K562 (cell line): ENCODE results near the gene NPIPB2. TPM values are rescaled to one million over a fixed set of nuclear protein-coding genes. Genes with fewer than 3 reads are reported as not detected.

Experiments used
- ATAC-seq: fragments of 200-7000 bp; cut with Tn5 transposase; 3 replicates; pipeline ENCODE4 v1.9.1; 2020; ENCODE audit warnings: moderate library complexity
- BruUV-seq: library from RNA; stranded (reverse); fragments of 400-500 nt; replicated peaks from 2 replicates; lab custom pipeline; 2021; lab: Mats Ljungman, UMichigan
- CTCF ChIA-PET: fragments of 300-600 bp; formaldehyde crosslinking; extraction: SDS; loops from one replicate; lab custom pipeline; 2021; ENCODE audit warnings: low intra/inter-chr PET ratio; lab: Yijun Ruan, JAX
- POLR2A ChIA-PET: fragments of 300-600, 350-650 bp; sonication (Branson Sonifier 250); formaldehyde crosslinking; extraction: SDS; loops from one replicate; lab custom pipeline; 2021; ENCODE audit warnings: antibody characterized with exemption, inconsistent platforms; lab: Yijun Ruan, JAX
- DNase-seq, 4 experiments: peaks; one replicate each; pipeline versions ENCODE4 v3.0.0 to v3.0.0-alpha.2; 2011 to 2018; ENCODE audit warnings: low spot score in 3 of 4, mixed read lengths in 3 of 4; ENCODE audit errors: extremely low read depth in 1 of 4
- FAIRE-seq: peaks from 2 replicates; lab custom pipeline; 2011; peaks lifted over from hg19 to GRCh38; lab: Jason Lieb, UNC
- H2AFZ ChIP-seq: 2 replicates; pipeline ENCODE4 v1.6.0; 2011; ENCODE audit warnings: low read depth, low read length, control low read depth, inconsistent platforms
- H3K27ac ChIP-seq: fragments of 200-600 bp; 3 replicates; pipeline ENCODE4 v1.8.0; 2011; ENCODE audit warnings: low read depth, mild to moderate bottlenecking, control low read depth, inconsistent platforms, low read length, moderate library complexity, mixed read lengths; ENCODE audit errors: extremely low read depth
- H3K27me3 ChIP-seq, 2 experiments: fragments of 300-600 bp in 1 of 2; 2 replicates in 1 of 2; 3 replicates in 1 of 2; pipeline versions ENCODE4 v1.6.0 to v1.8.0; 2011; ENCODE audit warnings: inconsistent platforms in 2 of 2, low read length in 2 of 2, mild to moderate bottlenecking in 1 of 2, mixed read lengths in 1 of 2, moderate library complexity in 1 of 2; ENCODE audit not compliant: control insufficient read depth in 2 of 2, insufficient read depth in 2 of 2
- H3K36me3 ChIP-seq: fragments of 300-600 bp; 3 replicates; pipeline ENCODE4 v1.8.0; 2011; ENCODE audit warnings: mild to moderate bottlenecking, low read length, inconsistent platforms; ENCODE audit not compliant: control insufficient read depth, insufficient read depth
- H3K4me1 ChIP-seq, 2 experiments: fragments of 200-600 bp in 1 of 2; replicated peaks in 1 of 2; 2 replicates in 1 of 2; 3 replicates in 1 of 2; pipeline versions ENCODE4 v1.5.1 to v1.8.0; 2011; ENCODE audit warnings: inconsistent platforms in 2 of 2, low read length in 2 of 2, mild to moderate bottlenecking in 1 of 2, mixed read lengths in 1 of 2, moderate library complexity in 1 of 2; ENCODE audit not compliant: control insufficient read depth in 2 of 2, insufficient read depth in 2 of 2
- H3K4me2 ChIP-seq: 2 replicates; pipeline ENCODE4 v1.6.1; 2011; ENCODE audit warnings: low read length, control low read depth, inconsistent platforms, mixed read lengths; ENCODE audit not compliant: insufficient read depth
- H3K4me3 ChIP-seq: fragments of 200-600 bp; sonication (generic), shearing (Covaris generic); 2 replicates; pipeline ENCODE4 v1.5.1; 2016; ENCODE audit warnings: control low read depth, inconsistent platforms
- H3K79me2 ChIP-seq: fragments of 200-600 bp; 3 replicates; pipeline ENCODE4 v1.8.0; 2011; ENCODE audit warnings: low read length, inconsistent platforms; ENCODE audit not compliant: control insufficient read depth, insufficient read depth
- H3K9ac ChIP-seq, 2 experiments: 2 replicates each; pipeline versions ENCODE4 v1.6.0 to v1.6.1; 2011; ENCODE audit warnings: low read depth in 2 of 2, low read length in 2 of 2, control low read depth in 1 of 2, inconsistent platforms in 1 of 2, mild to moderate bottlenecking in 1 of 2, mixed read lengths in 1 of 2; ENCODE audit not compliant: insufficient read depth in 1 of 2
- H3K9me1 ChIP-seq: one replicate; pipeline ENCODE4 v1.6.0; 2011; ENCODE audit warnings: inconsistent platforms, mild to moderate bottlenecking, low read length, moderate library complexity; ENCODE audit not compliant: control insufficient read depth, insufficient read depth
- H3K9me3 ChIP-seq: replicated peaks from 2 replicates; pipeline ENCODE4 v1.5.1; 2011; ENCODE audit warnings: low read depth, low read length, inconsistent platforms; ENCODE audit not compliant: control insufficient read depth, insufficient read depth
- H4K20me1 ChIP-seq: replicated peaks from 2 replicates; pipeline ENCODE4 v1.6.1; 2011; ENCODE audit warnings: low read length, inconsistent platforms, mixed read lengths; ENCODE audit not compliant: control insufficient read depth, insufficient read depth
- KAT7 ChIP-seq: sonication (generic); formaldehyde crosslinking; IDR thresholded peaks from 2 replicates; pipeline ENCODE4 v1.8.0; 2022; ENCODE audit warnings: missing genetic modification reagents, mild to moderate bottlenecking, borderline replicate concordance
- NCOA4 ChIP-seq: fragments of 450-650 bp; IDR thresholded peaks from 2 replicates; pipeline ENCODE4 v1.6.1; 2018; ENCODE audit warnings: mild to moderate bottlenecking; ENCODE audit not compliant: partially characterized antibody
- ZNF75A ChIP-seq: fragments of 450-650 bp; formaldehyde crosslinking; IDR thresholded peaks from 2 replicates; pipeline ENCODE4 v1.4.0; 2020; ENCODE audit warnings: mild to moderate bottlenecking
- ZNF77 ChIP-seq: fragments of 250-450 bp; sonication (Bioruptor Pico); IDR thresholded peaks from 2 replicates; pipeline ENCODE4 v1.5.0; 2020
- WGBS: fragments of 100-300 bp; shearing (Covaris generic); methylation state at CpG from one replicate; pipeline ENCODE4 v1.1.6; 2016; ENCODE audit warnings: low coverage, mixed read lengths; ENCODE audit not compliant: insufficient coverage; ENCODE audit errors: missing lambda C conversion rate; 5-methylcytosine and 5-hydroxymethylcytosine counted together
- in situ Hi-C: fragments of 300-500 bp; cut with MboI; formaldehyde crosslinking; loops from 4 replicates; pipeline ENCODE4 v1.15.0; 2018; ENCODE audit warnings: inconsistent platforms, mixed read lengths
- intact Hi-C: fragments of 100-400 bp; cut with micrococcal nuclease; formaldehyde crosslinking; loops from 2 replicates; pipeline ENCODE4 v1.14.2; 2022
- polyA plus RNA-seq, 8 experiments: library from polyadenylated mRNA; depleted of rRNA in 4 of 8; stranded (reverse) in 5 of 8; unstranded in 3 of 8; fragments of >200 nt; fragmentation: Nextera tagmentation in 2 of 8; fragmentation: Illumina TruSeq in 1 of 8; extraction: Ambion mirVana in 2 of 8; extraction: Trizol in 1 of 8; gene quantifications; 2 replicates each; pipeline versions ENCODE4 v1.2.1 to v1.2.3, GENCODE V29; 2011 to 2014; ENCODE audit warnings: inconsistent platforms in 1 of 8, missing spikeins in 1 of 8
- total RNA-seq, 7 experiments: library from RNA; depleted of rRNA in 6 of 7; stranded (reverse); fragments of >200 nt in 6 of 7; fragmentation: Illumina TruSeq in 2 of 7; extraction: Trizol in 2 of 7; gene quantifications; 2 replicates each; pipeline versions ENCODE4 v1.2.1 to v1.2.3, GENCODE V29; 2011 to 2021; ENCODE audit warnings: low replicate concordance in 1 of 7
- TF ChIP-seq, protein P1 (sequence below), 2 experiments: fragments of 450-650 bp in 1 of 2; sonication (generic) in 1 of 2; formaldehyde crosslinking in 1 of 2; IDR thresholded peaks; 2 replicates each; pipeline versions ENCODE4 v1.7.1 to v1.9.0; 2016 to 2022; ENCODE audit warnings: inconsistent platforms in 1 of 2, mild to moderate bottlenecking in 1 of 2, missing genetic modification reagents in 1 of 2
- TF ChIP-seq, protein P2 (sequence below): IDR thresholded peaks from 2 replicates; pipeline ENCODE4 v1.6.1; 2014; ENCODE audit warnings: antibody characterized with exemption
- TF ChIP-seq, protein P3 (sequence below): fragments of 450-650 bp; formaldehyde crosslinking; conservative IDR thresholded peaks from 2 replicates; pipeline ENCODE4 v1.4.0; 2022; ENCODE audit warnings: mild to moderate bottlenecking, missing genetic modification characterization

The NPIPB2 gene
- total and polyA plus RNA-seq, 9 of the 15 experiments (the other 6 are each of a cell fraction or from before 2014, with no cell fraction given), result 0.21 to 2.9 (median 1.6) TPM; not detected in 1

DNA sequence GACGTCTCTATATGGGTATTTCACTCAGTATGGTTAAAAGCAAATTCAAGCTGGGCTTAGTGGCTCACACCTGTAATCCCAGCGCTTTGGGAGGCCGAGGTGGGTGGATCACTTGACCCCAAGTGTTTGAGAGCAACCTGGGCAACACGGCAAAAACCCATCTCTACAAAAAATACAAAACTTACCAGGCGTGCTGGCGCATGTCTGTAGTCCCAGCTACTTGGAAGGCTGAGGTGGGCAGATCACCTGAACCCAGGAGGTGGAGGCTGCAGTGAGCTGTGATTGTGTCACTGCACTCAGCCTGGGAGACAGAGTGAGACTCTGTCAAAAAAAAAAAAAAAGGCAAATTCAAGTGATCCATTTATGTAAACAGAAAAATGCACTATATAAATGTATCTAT is 21.9 kb upstream of the NPIPB2 start:
- no peak for ATAC-seq
- 47% methylated on average over 6 of the region's 6 CpGs for WGBS
- ChIA-PET CTCF (interaction anchor here (0.6 kb wide), 1 partner anchor 104 kb away, joined by 3 read pairs; no protein-coding TSS in a partner anchor), POLR2A (interaction anchor here (1.0 to 1.2 kb wide), 3 partner anchors 9 to 14 kb away, joined by 4 read pairs; partner anchors contain the start of gene SNX29)
- intact Hi-C loops (no loop called here), in situ Hi-C loops (no loop called here)
- Histone ChIP-seq H4K20me1 (no peaks in the 10 kb centered on the region), H3K9ac (no peak overlapping the region), H3K4me3 (no peak overlapping the region), H3K4me1 (peaks cover 0 to 12% of the 10 kb centered on the region in 2 experiments; a peak in 2 of 5 replicates), H3K4me2 (peak overlapping the region; percentile 24), H3K36me3 (no peaks in the 10 kb centered on the region), H3K79me2 (no peaks in the 10 kb centered on the region), H3K9me3 (no peaks in the 10 kb centered on the region), H3K9me1 (no peaks in the 10 kb centered on the region), H2AFZ (peak overlapping the region; percentile 79), H3K27ac (no peak overlapping the region), H3K27me3 (no peaks in the 10 kb centered on the region)
- no peak for DNase-seq
- no peak for FAIRE-seq
- no TSS peak for BruUV-seq
- no peak for TF ChIP-seq KAT7 (CRISPR knock-in tag)
- no peak for TF ChIP-seq ZNF77 (CRISPR knock-in tag)
- TF ChIP-seq, protein P1, sequence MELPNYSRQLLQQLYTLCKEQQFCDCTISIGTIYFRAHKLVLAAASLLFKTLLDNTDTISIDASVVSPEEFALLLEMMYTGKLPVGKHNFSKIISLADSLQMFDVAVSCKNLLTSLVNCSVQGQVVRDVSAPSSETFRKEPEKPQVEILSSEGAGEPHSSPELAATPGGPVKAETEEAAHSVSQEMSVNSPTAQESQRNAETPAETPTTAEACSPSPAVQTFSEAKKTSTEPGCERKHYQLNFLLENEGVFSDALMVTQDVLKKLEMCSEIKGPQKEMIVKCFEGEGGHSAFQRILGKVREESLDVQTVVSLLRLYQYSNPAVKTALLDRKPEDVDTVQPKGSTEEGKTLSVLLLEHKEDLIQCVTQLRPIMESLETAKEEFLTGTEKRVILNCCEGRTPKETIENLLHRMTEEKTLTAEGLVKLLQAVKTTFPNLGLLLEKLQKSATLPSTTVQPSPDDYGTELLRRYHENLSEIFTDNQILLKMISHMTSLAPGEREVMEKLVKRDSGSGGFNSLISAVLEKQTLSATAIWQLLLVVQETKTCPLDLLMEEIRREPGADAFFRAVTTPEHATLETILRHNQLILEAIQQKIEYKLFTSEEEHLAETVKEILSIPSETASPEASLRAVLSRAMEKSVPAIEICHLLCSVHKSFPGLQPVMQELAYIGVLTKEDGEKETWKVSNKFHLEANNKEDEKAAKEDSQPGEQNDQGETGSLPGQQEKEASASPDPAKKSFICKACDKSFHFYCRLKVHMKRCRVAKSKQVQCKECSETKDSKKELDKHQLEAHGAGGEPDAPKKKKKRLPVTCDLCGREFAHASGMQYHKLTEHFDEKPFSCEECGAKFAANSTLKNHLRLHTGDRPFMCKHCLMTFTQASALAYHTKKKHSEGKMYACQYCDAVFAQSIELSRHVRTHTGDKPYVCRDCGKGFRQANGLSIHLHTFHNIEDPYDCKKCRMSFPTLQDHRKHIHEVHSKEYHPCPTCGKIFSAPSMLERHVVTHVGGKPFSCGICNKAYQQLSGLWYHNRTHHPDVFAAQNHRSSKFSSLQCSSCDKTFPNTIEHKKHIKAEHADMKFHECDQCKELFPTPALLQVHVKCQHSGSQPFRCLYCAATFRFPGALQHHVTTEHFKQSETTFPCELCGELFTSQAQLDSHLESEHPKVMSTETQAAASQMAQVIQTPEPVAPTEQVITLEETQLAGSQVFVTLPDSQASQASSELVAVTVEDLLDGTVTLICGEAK (IDR thresholded peaks at IDR 0.05), result no peak
- TF ChIP-seq, protein P1 (CRISPR knock-in tag; IDR thresholded peaks at IDR 0.05), result no peak
- no peak for TF ChIP-seq ZNF75A
- TF ChIP-seq, protein P2, sequence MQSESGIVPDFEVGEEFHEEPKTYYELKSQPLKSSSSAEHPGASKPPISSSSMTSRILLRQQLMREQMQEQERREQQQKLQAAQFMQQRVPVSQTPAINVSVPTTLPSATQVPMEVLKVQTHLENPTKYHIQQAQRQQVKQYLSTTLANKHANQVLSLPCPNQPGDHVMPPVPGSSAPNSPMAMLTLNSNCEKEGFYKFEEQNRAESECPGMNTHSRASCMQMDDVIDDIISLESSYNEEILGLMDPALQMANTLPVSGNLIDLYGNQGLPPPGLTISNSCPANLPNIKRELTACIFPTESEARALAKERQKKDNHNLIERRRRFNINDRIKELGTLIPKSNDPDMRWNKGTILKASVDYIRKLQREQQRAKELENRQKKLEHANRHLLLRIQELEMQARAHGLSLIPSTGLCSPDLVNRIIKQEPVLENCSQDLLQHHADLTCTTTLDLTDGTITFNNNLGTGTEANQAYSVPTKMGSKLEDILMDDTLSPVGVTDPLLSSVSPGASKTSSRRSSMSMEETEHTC, result no peak
- TF ChIP-seq, protein P3, sequence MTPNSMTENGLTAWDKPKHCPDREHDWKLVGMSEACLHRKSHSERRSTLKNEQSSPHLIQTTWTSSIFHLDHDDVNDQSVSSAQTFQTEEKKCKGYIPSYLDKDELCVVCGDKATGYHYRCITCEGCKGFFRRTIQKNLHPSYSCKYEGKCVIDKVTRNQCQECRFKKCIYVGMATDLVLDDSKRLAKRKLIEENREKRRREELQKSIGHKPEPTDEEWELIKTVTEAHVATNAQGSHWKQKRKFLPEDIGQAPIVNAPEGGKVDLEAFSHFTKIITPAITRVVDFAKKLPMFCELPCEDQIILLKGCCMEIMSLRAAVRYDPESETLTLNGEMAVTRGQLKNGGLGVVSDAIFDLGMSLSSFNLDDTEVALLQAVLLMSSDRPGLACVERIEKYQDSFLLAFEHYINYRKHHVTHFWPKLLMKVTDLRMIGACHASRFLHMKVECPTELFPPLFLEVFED, result no peak
- TF ChIP-seq NCOA4, result no peak
